A673 (cell line): ENCODE results near the gene AUP1. TPM values are rescaled to one million over a fixed set of nuclear protein-coding genes. Genes with fewer than 3 reads are reported as not detected.

Experiments used
- BruUV-seq: library from RNA; stranded (reverse); fragments of 400-500 nt; replicated peaks from 2 replicates; lab custom pipeline; 2021; lab: Mats Ljungman, UMichigan
- CTCF ChIA-PET: fragments of 300-600 bp; sonication (Branson Sonifier 250); formaldehyde crosslinking; loops from one replicate; lab custom pipeline; 2022; ENCODE audit warnings: antibody characterized with exemption; lab: Charles Lee
- POLR2A ChIA-PET: fragments of 300-600 bp; sonication (Branson Sonifier 250); formaldehyde crosslinking; loops from one replicate; lab custom pipeline; 2022; ENCODE audit warnings: antibody characterized with exemption; ENCODE audit not compliant: low non-redundant PET; lab: Charles Lee
- DNase-seq: peaks from one replicate; pipeline ENCODE4 v3.0.0-alpha.2; 2015; ENCODE audit warnings: low spot score
- H3K27ac ChIP-seq: fragments of 200-600 bp; sonication (generic); 2 replicates; pipeline ENCODE4 v1.5.1; 2016; ENCODE audit warnings: mixed run types, low read depth, mild to moderate bottlenecking, mixed read lengths, antibody characterized with exemption, low read length; ENCODE audit not compliant: poor library complexity, severe bottlenecking
- H3K27me3 ChIP-seq: fragments of 200-600 bp; sonication (generic); replicated peaks from 2 replicates; pipeline ENCODE4 v1.6.1; 2017; ENCODE audit warnings: mixed run types, low read depth, mild to moderate bottlenecking, mixed read lengths, antibody characterized with exemption, low read length; ENCODE audit not compliant: insufficient read depth, poor library complexity
- H3K36me3 ChIP-seq: fragments of 200-600 bp; sonication (generic); 2 replicates; pipeline ENCODE4 v1.6.1; 2016; ENCODE audit warnings: mixed run types, mild to moderate bottlenecking, mixed read lengths, antibody characterized with exemption, low read length; ENCODE audit not compliant: insufficient read depth, poor library complexity, severe bottlenecking
- H3K4me1 ChIP-seq: fragments of 200-600 bp; sonication (generic); 2 replicates; pipeline ENCODE4 v1.6.1; 2017; ENCODE audit warnings: mixed run types, mild to moderate bottlenecking, mixed read lengths, antibody characterized with exemption, low read length; ENCODE audit not compliant: insufficient read depth, poor library complexity, severe bottlenecking
- H3K4me3 ChIP-seq: fragments of 200-600 bp; sonication (generic); 2 replicates; pipeline ENCODE4 v1.5.1; 2016; ENCODE audit warnings: low read depth, mixed run types, mild to moderate bottlenecking, mixed read lengths, low read length; ENCODE audit not compliant: poor library complexity, severe bottlenecking
- H3K9me3 ChIP-seq: fragments of 200-600 bp; sonication (generic); 2 replicates; pipeline ENCODE4 v1.6.1; 2016; ENCODE audit warnings: mixed run types, low read depth, mild to moderate bottlenecking, mixed read lengths, antibody characterized with exemption, low read length; ENCODE audit not compliant: poor library complexity, severe bottlenecking
- CTCF ChIP-seq: fragments of 300-800, 200-600 bp; sonication (generic); conservative IDR thresholded peaks from 2 replicates; pipeline ENCODE4 v1.5.1; 2017; ENCODE audit warnings: low read depth, mild to moderate bottlenecking, antibody characterized with exemption, low read length, moderate library complexity, mixed read lengths
- EZH2 ChIP-seq: fragments of 200-600 bp; sonication (generic); IDR thresholded peaks from 2 replicates; pipeline ENCODE4 v1.6.1; 2017; ENCODE audit warnings: borderline replicate concordance, low read depth, mild to moderate bottlenecking, mixed read lengths, antibody characterized with exemption, low read length; ENCODE audit not compliant: poor library complexity, severe bottlenecking
- intact Hi-C: fragments of 100-400 bp; cut with micrococcal nuclease; formaldehyde crosslinking; loops from one replicate; pipeline ENCODE4 v1.10.0; 2022; ENCODE audit not compliant: unreplicated experiment
- total RNA-seq: library from RNA; stranded (reverse); gene quantifications from 2 replicates; pipeline ENCODE4 v1.2.3, GENCODE V29; 2021

Gene AUP1
- total RNA-seq, 1 experiment from 2014 or later: 126 TPM

- no TSS peak for BruUV-seq
- Histone ChIP-seq H3K27ac (no peak overlapping the region), H3K36me3 (peaks cover 5% of the 10 kb centered on the region), H3K4me3 (no peak overlapping the region), H3K4me1 (peaks cover 1% of the 10 kb centered on the region), H3K9me3 (no peaks in the 10 kb centered on the region), H3K27me3 (peaks cover 10% of the 10 kb centered on the region)
- intact Hi-C loops: loop anchor here (10.0 kb wide), 1 partner anchor 202 kb away; no protein-coding TSS in a partner anchor
- ChIA-PET CTCF (no interaction called here), POLR2A (no interaction called here)
- no peak for DNase-seq
- no peak for TF ChIP-seq EZH2
- no peak for TF ChIP-seq CTCF
These were observed 6.9 kb upstream of the AUP1 start for GRCh38 chr2:74536166-74536950.

DNA sequence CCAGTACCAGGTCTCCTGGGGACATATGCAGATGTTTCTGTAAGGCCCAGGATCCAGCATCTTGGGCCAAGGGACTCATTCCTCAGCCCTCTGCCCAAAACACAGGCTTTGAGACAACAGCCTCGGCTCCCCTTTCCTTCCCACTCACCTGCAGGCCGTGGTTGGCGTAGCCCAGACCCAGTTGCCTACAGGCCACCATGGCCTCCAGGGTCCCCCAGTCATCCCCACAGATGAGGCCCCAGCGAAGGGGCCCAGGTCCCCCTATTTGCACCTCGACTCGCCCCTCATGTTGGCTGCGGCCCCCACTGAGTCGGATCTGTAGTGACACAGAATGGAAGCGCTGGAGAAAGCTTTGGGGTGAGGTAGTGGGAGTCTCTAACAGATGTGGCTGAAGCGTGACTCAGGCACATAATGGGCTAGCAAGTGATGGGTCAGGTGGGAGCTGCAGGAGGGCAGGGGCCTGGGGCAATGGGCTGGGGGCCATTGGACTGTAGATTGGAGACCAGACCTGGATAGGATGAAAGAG lies 6.0 kb upstream of the AUP1 start:
- peaks cover 8% of the 10 kb centered on the region for H3K4me1 ChIP-seq
- H3K4me3 ChIP-seq: no peak overlapping the region
- no TSS peak for BruUV-seq
- H3K27me3 ChIP-seq: peaks cover 10% of the 10 kb centered on the region
- no peak for DNase-seq
- CTCF ChIA-PET: no interaction called here
- peaks cover 5% of the 10 kb centered on the region for H3K36me3 ChIP-seq
- no peaks in the 10 kb centered on the region for H3K9me3 ChIP-seq
- TF ChIP-seq EZH2: no peak
- TF ChIP-seq CTCF: no peak
- POLR2A ChIA-PET: no interaction called here
- intact Hi-C loops: loop anchor here (10.0 kb wide), 1 partner anchor 201 kb away; no protein-coding TSS in a partner anchor
- no peak overlapping the region for H3K27ac ChIP-seq

- H3K4me1 ChIP-seq: peaks cover 8% of the 10 kb centered on the region
- H3K27ac ChIP-seq: no peak overlapping the region
- H3K9me3 ChIP-seq: no peaks in the 10 kb centered on the region
- no TSS peak for BruUV-seq
- no peak for DNase-seq
- ChIA-PET POLR2A (no interaction called here), CTCF (no interaction called here)
- H3K27me3 ChIP-seq: peaks cover 10% of the 10 kb centered on the region
- TF ChIP-seq EZH2: no peak
- TF ChIP-seq CTCF: no peak
- H3K4me3 ChIP-seq: no peak overlapping the region
- intact Hi-C loops: loop anchor here (5.0 to 10.0 kb wide), 2 partner anchors 200 to 282 kb away; no protein-coding TSS in a partner anchor
- H3K36me3 ChIP-seq: peaks cover 5% of the 10 kb centered on the region
These were observed 4.9 kb upstream of the AUP1 start for GRCh38 chr2:74534411-74534810.
